PC-9 (cell line): ENCODE results near the gene EVL. TPM values are rescaled to one million over a fixed set of nuclear protein-coding genes. Genes with fewer than 3 reads are reported as not detected.
"Not testable (repeated sequence)": the region's sequence is repeated elsewhere in the genome, so short reads cannot be mapped to it uniquely, and the experiment has no call there.

Experiments
- BruUV-seq: library from RNA; stranded (reverse); fragments of 400-500 nt; replicated peaks from 2 replicates; lab custom pipeline; 2021; lab: Mats Ljungman, UMichigan
- CTCF ChIA-PET: fragments of 300-600 bp; sonication (Branson Sonifier 250); formaldehyde crosslinking; loops from one replicate; lab custom pipeline; 2022; ENCODE audit warnings: antibody characterized with exemption; lab: Charles Lee
- POLR2A ChIA-PET: fragments of 300-600 bp; sonication (Branson Sonifier 250); formaldehyde crosslinking; loops from one replicate; lab custom pipeline; 2022; ENCODE audit warnings: antibody characterized with exemption; ENCODE audit not compliant: unreplicated experiment; lab: Charles Lee
- DNase-seq, 2 experiments: peaks; one replicate each; pipeline versions ENCODE4 v3.0.0 to v3.0.0-alpha.2; 2015 to 2022; ENCODE audit warnings: mixed read lengths in 1 of 2
- H2AFZ ChIP-seq: fragments of 200-600 bp; sonication (generic); 2 replicates; pipeline ENCODE4 v1.8.1; 2017; ENCODE audit warnings: antibody characterized with exemption
- H3F3A ChIP-seq: fragments of 200-600 bp; sonication (generic); 2 replicates; pipeline ENCODE4 v1.8.1; 2017; ENCODE audit warnings: antibody characterized with exemption, mild to moderate bottlenecking, low read depth; ENCODE audit not compliant: insufficient read depth
- H3K27ac ChIP-seq: fragments of 200-600 bp; sonication (generic); 2 replicates; pipeline ENCODE4 v1.6.1; 2016; ENCODE audit warnings: mixed run types
- H3K27me3 ChIP-seq: fragments of 200-600 bp; sonication (generic); 2 replicates; pipeline ENCODE4 v1.6.1; 2016; ENCODE audit warnings: low read depth, mixed run types; ENCODE audit not compliant: insufficient read depth
- H3K36me3 ChIP-seq: fragments of 200-600 bp; sonication (generic); 2 replicates; pipeline ENCODE4 v1.6.1; 2016; ENCODE audit warnings: low read depth, mixed run types
- H3K4me1 ChIP-seq: fragments of 200-600 bp; sonication (generic); replicated peaks from 2 replicates; pipeline ENCODE4 v1.6.1; 2016; ENCODE audit warnings: mixed run types; ENCODE audit not compliant: insufficient read depth
- H3K4me2 ChIP-seq: fragments of 200-600 bp; sonication (generic); 2 replicates; pipeline ENCODE4 v1.6.1; 2017; ENCODE audit warnings: mixed run types
- H3K4me3 ChIP-seq: fragments of 200-600 bp; sonication (generic); 2 replicates; pipeline ENCODE4 v1.6.1; 2016; ENCODE audit warnings: mixed run types
- H3K79me2 ChIP-seq: fragments of 200-600 bp; sonication (generic); 2 replicates; pipeline ENCODE4 v1.6.1; 2017; ENCODE audit warnings: low read depth, mixed run types
- H3K9me2 ChIP-seq: fragments of 200-600 bp; sonication (generic); 2 replicates; pipeline ENCODE4 v1.8.1; 2017; ENCODE audit warnings: mild to moderate bottlenecking; ENCODE audit not compliant: insufficient read depth
- H3K9me3 ChIP-seq: fragments of 200-600 bp; sonication (generic); 2 replicates; pipeline ENCODE4 v1.8.1; 2016; ENCODE audit warnings: low read depth; ENCODE audit not compliant: insufficient read depth
- H4K20me1 ChIP-seq: fragments of 200-600 bp; sonication (generic); 2 replicates; pipeline ENCODE4 v1.8.1; 2017; ENCODE audit not compliant: insufficient read depth
- CTCF ChIP-seq: fragments of 200-600 bp; sonication (generic); conservative IDR thresholded peaks from 2 replicates; pipeline ENCODE4 v1.6.1; 2017; ENCODE audit warnings: mixed run types, antibody characterized with exemption, mild to moderate bottlenecking, moderate library complexity
- EZH2 ChIP-seq: fragments of 200-600 bp; sonication (generic); IDR thresholded peaks from 2 replicates; pipeline ENCODE4 v1.8.0; 2017; ENCODE audit warnings: antibody characterized with exemption, low read depth
- intact Hi-C: fragments of 100-400 bp; cut with micrococcal nuclease; formaldehyde crosslinking; loops from one replicate; pipeline ENCODE4 v1.10.0; 2022; ENCODE audit not compliant: unreplicated experiment
- total RNA-seq: library from RNA; stranded (reverse); gene quantifications from 2 replicates; pipeline ENCODE4 v1.2.3, GENCODE V29; 2021

EVL gene
- total RNA-seq, 1 experiment from 2014 or later, result 5.9 TPM

- DNase-seq, result no peak
- POLR2A ChIA-PET, result no interaction called here
- H3F3A ChIP-seq, result no peaks in the 10 kb centered on the region
- intact Hi-C loops, result no loop called here
- H3K4me3 ChIP-seq, result no peak overlapping the region
- H3K27me3 ChIP-seq, result 0 out of 2 replicates have a peak, but pooled peaks cover 6% of the 10 kb centered on the region
- CTCF ChIA-PET, result no interaction called here
- no peaks in the 10 kb centered on the region for H3K36me3 ChIP-seq
- BruUV-seq, result no TSS peak
- no peaks in the 10 kb centered on the region for H3K79me2 ChIP-seq
- no peak overlapping the region for H3K27ac ChIP-seq
- no peaks in the 10 kb centered on the region for H3K4me1 ChIP-seq
- no peaks in the 10 kb centered on the region for H4K20me1 ChIP-seq
- no peaks in the 10 kb centered on the region for H3K9me3 ChIP-seq
- no peaks in the 10 kb centered on the region for H3K9me2 ChIP-seq
- TF ChIP-seq CTCF (no peak), EZH2 (no peak)
- H3K4me2 ChIP-seq, result no peak overlapping the region
- H2AFZ ChIP-seq, result no peak overlapping the region
Measured at GRCh38 chr14:100173353-100173752, 108.1 kb downstream of the EVL start.

- Histone ChIP-seq H3K27me3 (0 out of 2 replicates have a peak, but pooled peaks cover 6% of the 10 kb centered on the region), H3K36me3 (no peaks in the 10 kb centered on the region), H4K20me1 (no peaks in the 10 kb centered on the region), H3K9me2 (no peaks in the 10 kb centered on the region), H2AFZ (no peak overlapping the region), H3K79me2 (no peaks in the 10 kb centered on the region), H3K4me1 (no peaks in the 10 kb centered on the region), H3K4me2 (no peak overlapping the region), H3K27ac (no peak overlapping the region), H3K4me3 (no peak overlapping the region), H3F3A (no peaks in the 10 kb centered on the region), H3K9me3 (no peaks in the 10 kb centered on the region)
- intact Hi-C loops, result no loop called here
- no TSS peak for BruUV-seq
- DNase-seq, result no peak
- POLR2A ChIA-PET, result no interaction called here
- CTCF ChIA-PET, result no interaction called here
- TF ChIP-seq EZH2 (no peak), CTCF (no peak)
Measured at GRCh38 chr14:100176811-100177327, 111.6 kb downstream of the EVL start.

- Histone ChIP-seq H3K4me3 (no peak overlapping the region), H3K9me2 (no peaks in the 10 kb centered on the region), H3K4me2 (no peak overlapping the region), H3F3A (no peaks in the 10 kb centered on the region), H3K9me3 (no peaks in the 10 kb centered on the region), H3K27me3 (0 out of 2 replicates have a peak, but pooled peaks cover 6% of the 10 kb centered on the region), H3K4me1 (no peaks in the 10 kb centered on the region), H3K27ac (no peak overlapping the region), H2AFZ (no peak overlapping the region), H3K36me3 (no peaks in the 10 kb centered on the region), H4K20me1 (no peaks in the 10 kb centered on the region), H3K79me2 (no peaks in the 10 kb centered on the region)
- BruUV-seq, result no TSS peak
- no peak for DNase-seq
- TF ChIP-seq CTCF, result no peak
- TF ChIP-seq EZH2, result no peak
- CTCF ChIA-PET, result no interaction called here
- POLR2A ChIA-PET, result no interaction called here
- intact Hi-C loops, result no loop called here
Measured at GRCh38 chr14:100178691-100179090, 113.5 kb downstream of the EVL start.

GRCh38 chr14:100180671-100181070, 115.4 kb downstream of the EVL start:
- H3K27me3 ChIP-seq, H3K4me3 ChIP-seq, H3K79me2 ChIP-seq, intact Hi-C loops, CTCF ChIA-PET, H3K4me1 ChIP-seq, BruUV-seq, H3K36me3 ChIP-seq, DNase-seq, H3K9me3 ChIP-seq, POLR2A ChIA-PET, H3K9me2 ChIP-seq, H4K20me1 ChIP-seq, H2AFZ ChIP-seq, H3K27ac ChIP-seq, H3K4me2 ChIP-seq, H3F3A ChIP-seq: not testable (repeated sequence)

GRCh38 chr14:100181876-100182551, 116.8 kb downstream of the EVL start:
- H3K79me2 ChIP-seq, H3K9me2 ChIP-seq, BruUV-seq, POLR2A ChIA-PET, H2AFZ ChIP-seq, H3K27ac ChIP-seq, H3K36me3 ChIP-seq, H4K20me1 ChIP-seq, H3F3A ChIP-seq, H3K4me2 ChIP-seq, H3K4me1 ChIP-seq, CTCF ChIA-PET, H3K4me3 ChIP-seq, DNase-seq, H3K27me3 ChIP-seq, H3K9me3 ChIP-seq, intact Hi-C loops: not testable (repeated sequence)
